Measurements from ENCODE around the gene E2F4. TPM values are rescaled to one million over a fixed set of nuclear protein-coding genes. Genes with fewer than 3 reads are reported as not detected.

The E2F4 gene
- polyA plus RNA-seq, 4 donors: 53.3 to 79.1 (median 62.8) TPM

DNA sequence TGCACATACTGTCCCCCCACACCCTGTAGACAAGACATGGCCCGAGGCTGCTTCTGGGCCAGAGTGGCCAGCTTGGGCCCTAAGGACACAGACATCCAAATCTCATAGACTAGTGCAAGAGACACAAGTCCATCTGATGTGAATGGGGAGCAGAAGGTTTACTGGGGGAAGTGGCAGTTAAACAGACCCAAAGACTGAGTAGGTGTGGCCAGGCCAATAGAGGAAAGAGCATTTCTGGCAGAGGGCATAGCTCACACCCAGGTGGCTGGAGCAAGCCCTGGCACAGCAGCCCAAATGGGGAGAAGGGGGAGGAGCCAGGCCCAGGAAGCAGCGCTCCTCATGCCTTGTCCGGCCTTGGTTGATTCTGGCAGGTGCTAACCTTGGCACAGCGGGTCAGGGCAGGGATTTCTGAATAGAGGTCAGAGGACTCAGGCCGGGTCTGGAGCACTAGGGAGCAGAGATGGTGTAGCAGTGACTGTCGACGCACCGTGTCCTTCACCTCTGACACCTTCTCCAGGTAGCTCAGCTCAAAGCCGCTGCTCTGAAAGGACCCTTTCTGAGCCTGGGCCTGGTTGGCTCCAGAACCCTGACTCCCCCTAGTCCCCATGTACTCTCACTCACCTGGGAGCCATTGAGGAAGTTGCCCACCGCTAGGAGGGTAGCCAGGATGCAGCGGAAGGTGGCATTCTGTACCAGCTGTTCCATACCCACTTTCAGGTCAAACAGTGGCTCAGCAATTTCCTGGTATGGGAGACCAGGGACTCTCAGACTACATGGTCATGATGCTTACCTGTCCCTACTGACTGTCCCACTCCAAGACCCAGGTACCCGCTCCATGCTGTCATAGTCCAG lies 39.1 kb downstream of the E2F4 start:
- DNase-seq (ENCODE audit: low read depth in 4 of 4, low spot score in 2 of 4): no peak

GRCh38 chr16:67233596-67233995 lies 41.6 kb downstream of the E2F4 start:
- no peak for DNase-seq (ENCODE audit: low read depth in 4 of 4, low spot score in 2 of 4)

DNA sequence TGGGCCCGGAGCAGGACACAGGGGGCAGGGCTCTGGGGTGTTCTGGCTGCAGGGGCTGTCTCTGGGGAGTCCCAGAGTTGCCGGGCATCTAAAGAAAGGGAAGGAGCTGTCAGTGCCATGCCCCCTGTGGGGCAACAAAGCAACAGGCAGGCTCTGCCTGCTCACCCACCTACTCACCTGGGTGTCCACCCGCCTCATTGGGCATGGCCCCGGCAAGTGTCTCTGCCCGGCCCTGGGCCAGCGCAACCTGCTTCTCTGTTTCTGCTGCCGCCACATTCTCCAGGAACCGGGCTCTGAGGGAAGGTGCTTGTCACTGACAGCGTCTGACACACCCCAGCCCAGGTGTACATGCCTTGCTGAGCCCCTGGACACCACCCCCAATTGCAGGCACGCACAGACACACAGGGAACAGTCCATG lies 42.2 kb downstream of the E2F4 start:
- DNase-seq (ENCODE audit: low read depth in 4 of 4, low spot score in 2 of 4): no peak

GRCh38 chr16:67235816-67236562 lies 44.0 kb downstream of the E2F4 start:
- DNase-seq (ENCODE audit: low read depth in 4 of 4, low spot score in 2 of 4): no peak

- DNase-seq (ENCODE audit: low read depth in 4 of 4, low spot score in 2 of 4): no peak
Observed at GRCh38 chr16:67236563-67237395, 44.8 kb downstream of the E2F4 start.

GRCh38 chr16:67237396-67238277 lies 45.7 kb downstream of the E2F4 start:
- no peak for DNase-seq (ENCODE audit: low read depth in 4 of 4, low spot score in 2 of 4)

DNA sequence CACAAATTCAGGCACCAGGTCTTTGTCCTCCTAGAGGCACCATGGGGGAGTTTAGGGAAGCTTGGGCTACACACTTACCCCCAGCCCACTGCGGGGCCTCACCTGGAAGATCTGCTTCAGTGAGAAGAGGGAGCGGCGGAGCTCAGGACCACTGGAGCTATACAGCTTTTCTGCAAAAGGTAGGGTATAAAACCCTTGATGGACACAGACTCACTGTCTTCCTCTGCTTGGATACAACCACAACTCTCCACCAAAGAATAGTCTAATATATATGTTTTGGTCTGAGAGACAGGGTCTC lies 46.3 kb downstream of the E2F4 start:
- DNase-seq (ENCODE audit: low read depth in 4 of 4, low spot score in 2 of 4): no peak

DNA sequence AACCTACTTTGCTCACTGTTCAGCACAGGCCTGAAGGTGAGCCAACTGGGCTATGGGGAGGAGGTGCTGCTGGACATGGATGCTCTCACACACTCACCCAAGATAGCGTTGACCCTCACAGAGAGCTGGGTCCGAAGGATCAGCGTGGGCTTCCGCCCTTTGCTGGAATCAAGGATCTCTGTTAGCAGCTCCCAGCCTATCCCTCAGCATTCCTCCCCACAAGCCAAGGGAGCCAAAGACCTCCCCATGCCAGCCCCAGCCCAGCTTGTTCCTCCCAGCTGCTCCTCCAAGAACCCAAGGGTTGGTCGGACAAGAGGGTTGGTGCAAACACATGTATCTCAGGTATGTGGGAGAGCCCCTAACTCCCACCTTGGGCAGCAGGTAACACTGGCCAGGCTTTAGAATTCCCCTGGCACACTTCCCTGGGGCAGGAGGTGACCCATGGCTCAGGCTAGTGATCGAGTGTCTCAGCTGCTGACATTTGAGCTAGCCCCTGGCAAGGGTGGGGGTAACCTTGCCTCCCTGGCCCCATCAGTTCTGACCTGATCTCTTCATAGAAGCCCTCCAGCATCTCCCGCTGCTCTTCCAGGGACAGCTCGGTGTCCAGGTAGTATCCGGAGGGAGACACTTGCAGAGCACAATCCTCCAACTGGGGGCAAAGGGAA lies 47.0 kb downstream of the E2F4 start:
- DNase-seq (ENCODE audit: low read depth in 4 of 4, low spot score in 2 of 4): no peak

- DNase-seq (ENCODE audit: low read depth in 4 of 4, low spot score in 2 of 4): no peak
Observed at GRCh38 chr16:67240506-67240905, 48.6 kb downstream of the E2F4 start.

GRCh38 chr16:67241008-67241900 lies 49.3 kb downstream of the E2F4 start:
- no peak for DNase-seq (ENCODE audit: low read depth in 4 of 4, low spot score in 2 of 4)

DNA sequence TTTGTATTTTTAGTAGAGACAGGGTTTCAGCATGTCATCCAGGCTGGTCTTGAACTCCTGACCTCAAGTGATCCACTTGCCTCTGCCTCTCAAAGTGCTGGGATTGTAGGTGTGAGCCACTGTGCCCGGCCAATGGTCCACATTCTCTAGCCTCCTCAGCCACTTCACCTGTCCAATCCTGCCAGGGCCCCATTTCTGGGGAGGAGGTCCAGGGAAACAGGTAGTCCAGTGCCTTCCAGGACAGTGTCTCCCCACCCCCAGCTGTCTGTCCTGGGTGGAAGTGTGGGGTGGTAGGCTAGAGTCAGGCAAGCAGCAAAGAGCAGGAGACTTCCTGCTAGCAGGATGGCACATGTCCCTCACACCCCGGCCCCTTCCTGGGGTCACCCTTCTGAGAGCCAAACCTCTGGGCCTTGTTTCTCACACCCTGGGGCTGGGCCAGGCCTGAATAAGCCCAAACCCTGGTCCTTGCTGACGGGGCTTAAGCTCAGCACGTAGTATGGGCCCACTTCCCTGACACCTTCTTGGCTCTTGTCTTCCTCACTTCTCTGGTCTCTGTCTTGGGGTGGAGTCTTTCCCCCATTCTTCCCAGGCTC lies 50.3 kb downstream of the E2F4 start:
- no peak for DNase-seq (ENCODE audit: low read depth in 4 of 4, low spot score in 2 of 4)

GRCh38 chr16:67243481-67243880 lies 51.5 kb downstream of the E2F4 start:
- DNase-seq (ENCODE audit: low read depth in 4 of 4, low spot score in 2 of 4): no peak

- no peak for DNase-seq (ENCODE audit: low read depth in 4 of 4, low spot score in 2 of 4)
Observed at GRCh38 chr16:67244387-67245185, 52.6 kb downstream of the E2F4 start.

- no peak for DNase-seq (ENCODE audit: low read depth in 4 of 4, low spot score in 2 of 4)
Observed at GRCh38 chr16:67245186-67245585, 53.2 kb downstream of the E2F4 start.

DNA sequence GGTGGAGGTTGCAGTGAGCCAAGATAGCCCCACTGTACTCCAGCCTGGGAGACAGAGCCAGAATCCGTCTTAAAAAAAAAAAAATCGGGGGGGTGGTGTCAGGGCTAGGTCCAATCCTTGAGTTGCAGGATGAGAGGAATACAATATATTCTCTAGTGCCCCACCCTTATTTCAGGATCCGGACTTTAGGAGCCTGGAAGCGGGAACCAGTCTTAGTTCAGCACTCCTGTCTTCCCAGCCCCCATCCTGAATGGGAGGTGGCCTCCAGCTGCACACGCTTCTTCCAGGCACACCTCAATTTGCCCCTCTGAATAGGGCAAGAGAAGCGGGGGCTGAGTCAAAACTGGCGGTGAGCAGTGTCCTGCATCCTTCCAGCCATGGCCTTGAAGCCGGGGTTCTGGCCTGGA lies 53.7 kb downstream of the E2F4 start:
- DNase-seq (ENCODE audit: low read depth in 4 of 4, low spot score in 2 of 4): no peak

DNA sequence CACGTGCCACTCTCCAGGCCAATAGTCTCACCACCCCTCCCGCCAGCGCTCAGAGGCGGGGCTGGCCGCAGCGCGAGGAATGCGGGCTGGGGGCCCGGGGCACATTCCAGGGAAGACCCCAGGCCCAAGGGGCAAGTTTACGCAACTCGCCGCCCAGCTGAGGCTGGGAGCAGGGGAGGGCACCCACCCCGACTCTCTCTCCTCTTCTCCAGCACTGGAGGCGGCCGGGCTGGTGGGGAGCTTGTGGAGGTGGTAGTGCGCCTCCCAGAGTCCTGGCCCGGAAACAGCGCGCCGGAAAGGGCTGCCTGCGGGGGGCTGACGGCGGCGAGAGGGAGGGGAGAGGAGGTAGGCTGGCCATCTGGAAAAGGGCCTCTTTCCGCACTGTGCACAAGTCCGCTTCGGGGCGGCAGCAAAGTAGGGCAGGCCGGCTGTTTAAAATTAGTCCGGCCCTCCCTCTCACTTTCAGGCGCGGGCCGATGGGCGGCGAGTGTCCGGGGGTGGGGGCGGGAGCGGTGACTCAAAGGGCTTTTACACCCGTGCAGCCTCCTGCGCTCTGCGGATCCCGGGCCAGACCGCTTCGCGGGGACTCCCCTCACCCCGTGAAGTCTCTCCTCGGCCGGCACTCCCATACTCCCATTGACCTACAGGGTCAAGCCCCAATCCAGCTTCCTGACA lies 54.3 kb downstream of the E2F4 start:
- DNase-seq (ENCODE audit: low read depth in 4 of 4, low spot score in 2 of 4): peak in 3 of 4 donors; percentile 62 to 74 (median 74)

DNA sequence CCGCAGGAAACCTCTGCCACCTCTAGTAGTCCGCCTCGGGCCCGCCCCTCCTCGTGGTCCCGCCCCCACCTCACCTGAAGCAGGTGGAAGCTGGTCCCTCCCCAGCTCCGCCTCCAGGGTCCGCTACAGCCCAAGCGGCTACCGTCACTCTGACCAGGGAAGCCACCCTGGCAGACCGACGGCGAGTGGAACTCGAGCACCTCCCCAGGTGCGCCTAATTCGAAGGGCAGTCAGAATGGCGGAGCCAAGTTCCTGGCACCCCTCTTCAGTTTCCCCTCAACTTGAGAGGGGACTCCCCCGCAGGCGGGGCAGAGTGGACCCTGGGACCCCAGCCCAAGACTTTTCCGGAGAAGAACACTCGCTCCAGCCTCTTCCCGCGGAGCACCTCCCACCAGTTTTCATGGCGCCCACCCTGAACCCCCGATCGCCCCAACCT lies 54.8 kb downstream of the E2F4 start:
- peak in 1 of 4 donors; percentile 28 for DNase-seq (ENCODE audit: low read depth in 4 of 4, low spot score in 2 of 4)
